Spleen (tissue), 11 donors: ENCODE measurements around the gene SH3RF3. TPM values are rescaled to one million over a fixed set of nuclear protein-coding genes. Genes with fewer than 3 reads are reported as not detected.

Experiments used
- DNase-seq: peaks from one replicate; pipeline ENCODE4 v3.0.0-alpha.2; 2020
- H3K27ac ChIP-seq, 8 donors: fragments of 200-600 bp; sonication (generic) in 7 of 8; 1 replicate in 4 of 8; 2 replicates in 4 of 8; pipeline versions ENCODE4 v1.5.0 to v1.8.0; 2016 to 2021; ENCODE audit warnings: inconsistent platforms in 4 of 8, mild to moderate bottlenecking in 4 of 8, moderate library complexity in 1 of 8
- H3K27me3 ChIP-seq, 7 donors: fragments of 200-600 bp; sonication (generic) in 6 of 7; replicated peaks in 1 of 7; 1 replicate in 4 of 7; 2 replicates in 3 of 7; pipeline versions ENCODE4 v1.5.0 to v1.8.0; 2016 to 2021; ENCODE audit warnings: inconsistent platforms in 3 of 7, mild to moderate bottlenecking in 1 of 7
- H3K36me3 ChIP-seq, 6 donors: fragments of 200-600 bp; sonication (generic) in 5 of 6; 1 replicate in 4 of 6; 2 replicates in 2 of 6; pipeline versions ENCODE4 v1.5.0 to v1.8.0; 2016 to 2021; ENCODE audit warnings: inconsistent platforms in 2 of 6
- H3K4me1 ChIP-seq, 6 donors: fragments of 200-600 bp; sonication (generic) in 5 of 6; 1 replicate in 3 of 6; 2 replicates in 3 of 6; pipeline versions ENCODE4 v1.5.0 to v1.8.0; 2016 to 2021; ENCODE audit warnings: inconsistent platforms in 3 of 6
- H3K4me3 ChIP-seq, 8 donors: fragments of 200-600 bp; sonication (generic) in 7 of 8; 1 replicate in 4 of 8; 2 replicates in 4 of 8; pipeline versions ENCODE4 v1.5.0 to v1.8.0; 2016 to 2021; ENCODE audit warnings: inconsistent platforms in 4 of 8, mild to moderate bottlenecking in 4 of 8, moderate library complexity in 2 of 8
- H3K9me3 ChIP-seq, 8 donors: fragments of 200-600 bp; sonication (generic) in 7 of 8; 1 replicate in 4 of 8; 2 replicates in 4 of 8; pipeline versions ENCODE4 v1.5.0 to v1.8.0; 2016 to 2021; ENCODE audit warnings: inconsistent platforms in 4 of 8
- POLR2A ChIP-seq, 3 donors: fragments of 450-650 bp; IDR thresholded peaks; one replicate each; pipeline ENCODE4 v1.5.1; 2017; ENCODE audit warnings: antibody characterized with exemption in 3 of 3, mild to moderate bottlenecking in 1 of 3
- POLR2AphosphoS5 ChIP-seq, 3 donors: sonication (generic); formaldehyde crosslinking; IDR thresholded peaks; one replicate each; pipeline ENCODE4 v1.5.1; 2017; ENCODE audit warnings: antibody characterized with exemption in 3 of 3
- WGBS, 5 donors: extraction: QIAGEN DNeasy Blood & Tissue Kit in 3 of 5; methylation state at CpG; one replicate each; pipeline versions ENCODE4 v1.1.5 to v1.1.7; 2013 to 2018; 5-methylcytosine and 5-hydroxymethylcytosine counted together
- intact Hi-C: fragments of 100-400 bp; cut with DNase I; formaldehyde crosslinking; loops from one replicate; pipeline ENCODE4 v1.15.0; 2023; ENCODE audit warnings: low total_unique reads
- polyA plus RNA-seq, 3 donors: library from polyadenylated mRNA; stranded (reverse); fragments of 200-250 nt; gene quantifications; one replicate each; pipeline ENCODE4 v1.2.1, GENCODE V29; 2013
- total RNA-seq, 7 donors: library from RNA; depleted of rRNA in 3 of 7; stranded (reverse); fragments of >200 nt in 3 of 7; fragmentation: NEBNext Ultra II Directional in 4 of 7; extraction: Animal tissue kit (Norgen Biotek cat#: 25700) in 4 of 7; gene quantifications; one replicate each; pipeline versions ENCODE4 v1.1.0 to v1.2.1, GENCODE V29; 2016 to 2021
- TF ChIP-seq, protein P1 (sequence below), 11 experiments: fragments of 200-600 bp in 7 of 11; fragments of 450-650 bp in 4 of 11; sonication (generic) in 4 of 11; IDR thresholded peaks in 8 of 11; conservative IDR thresholded peaks in 3 of 11; 1 replicate in 7 of 11; 2 replicates in 4 of 11; pipeline versions ENCODE4 v1.4.0 to v1.8.0; 2016 to 2021; ENCODE audit warnings: antibody characterized with exemption in 11 of 11, inconsistent platforms in 4 of 11, mild to moderate bottlenecking in 1 of 11
- donor health status: healthy with polysubstance abuse.
- donor health status: DM: no; HTN: no; CAD: no; lungs with moderate emphysema.
- donor health status: DM: no; HTN: no; CAD: no.
- donor health status: Bipolar disorder and iron deficiency.
- donor health status: healthy.
- donor health status: DM: no; HTN: no; CAD: no.
- donor health status: DM: yes; HTN: yes; CAD: no.

SH3RF3 gene
- total and polyA plus RNA-seq, 10 donors = 1.3 to 7.6 (median 4.7) TPM

DNA sequence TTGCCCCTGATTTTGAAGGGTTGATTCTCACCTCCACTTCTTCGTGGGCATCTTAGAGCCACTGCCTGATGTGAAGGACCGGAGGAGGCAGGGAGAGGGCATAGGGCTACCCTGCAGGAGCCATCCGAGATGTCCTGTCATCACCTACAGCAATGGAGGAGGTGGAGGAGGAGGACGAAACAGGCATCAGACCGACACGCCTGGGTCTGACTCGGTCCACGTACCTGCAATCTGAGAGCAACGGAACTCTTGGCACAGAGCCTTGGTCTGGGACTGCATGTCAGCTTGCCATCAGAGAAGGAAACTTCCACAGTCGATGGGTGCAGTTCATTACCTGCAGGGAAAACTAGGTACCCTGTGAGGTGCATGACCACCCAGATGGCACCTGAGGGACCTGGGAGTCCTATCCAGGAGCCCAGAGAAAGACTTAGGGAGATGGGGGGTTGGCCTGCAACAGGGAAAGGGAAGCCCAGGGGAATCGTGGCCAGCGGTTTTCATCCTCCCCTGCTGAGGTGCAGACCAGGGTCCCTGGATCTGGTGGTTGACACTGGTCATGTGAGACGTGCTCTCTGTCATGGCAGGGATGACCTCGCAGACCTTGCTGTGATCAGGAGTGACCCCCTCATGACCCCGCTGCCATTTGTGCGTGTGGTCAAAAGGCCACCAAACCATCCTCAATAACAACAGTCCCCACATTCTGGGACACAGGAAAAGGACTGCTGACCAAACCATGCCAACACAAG, 293.9 kb downstream of the SH3RF3 start:
- H3K27ac ChIP-seq = no peak overlapping the region
- peaks cover 0 to 4% (median 0%) of the 10 kb centered on the region in 7 donors for H3K27me3 ChIP-seq
- H3K4me1 ChIP-seq = peaks cover 0 to 5% (median 0%) of the 10 kb centered on the region in 6 donors
- intact Hi-C loops = no loop called here
- 86 to 97% (median 92%) methylated on average over 13 to 16 of the region's 16 CpGs for WGBS, 5 donors
- H3K9me3 ChIP-seq = no peaks in the 10 kb centered on the region
- no peaks in the 10 kb centered on the region for H3K36me3 ChIP-seq
- TF ChIP-seq, protein P1, sequence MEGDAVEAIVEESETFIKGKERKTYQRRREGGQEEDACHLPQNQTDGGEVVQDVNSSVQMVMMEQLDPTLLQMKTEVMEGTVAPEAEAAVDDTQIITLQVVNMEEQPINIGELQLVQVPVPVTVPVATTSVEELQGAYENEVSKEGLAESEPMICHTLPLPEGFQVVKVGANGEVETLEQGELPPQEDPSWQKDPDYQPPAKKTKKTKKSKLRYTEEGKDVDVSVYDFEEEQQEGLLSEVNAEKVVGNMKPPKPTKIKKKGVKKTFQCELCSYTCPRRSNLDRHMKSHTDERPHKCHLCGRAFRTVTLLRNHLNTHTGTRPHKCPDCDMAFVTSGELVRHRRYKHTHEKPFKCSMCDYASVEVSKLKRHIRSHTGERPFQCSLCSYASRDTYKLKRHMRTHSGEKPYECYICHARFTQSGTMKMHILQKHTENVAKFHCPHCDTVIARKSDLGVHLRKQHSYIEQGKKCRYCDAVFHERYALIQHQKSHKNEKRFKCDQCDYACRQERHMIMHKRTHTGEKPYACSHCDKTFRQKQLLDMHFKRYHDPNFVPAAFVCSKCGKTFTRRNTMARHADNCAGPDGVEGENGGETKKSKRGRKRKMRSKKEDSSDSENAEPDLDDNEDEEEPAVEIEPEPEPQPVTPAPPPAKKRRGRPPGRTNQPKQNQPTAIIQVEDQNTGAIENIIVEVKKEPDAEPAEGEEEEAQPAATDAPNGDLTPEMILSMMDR (IDR thresholded peaks at IDR 0.05 in 8 of 11, conservative IDR thresholded peaks at IDR 0.05 in 3 of 11) = no peak
- TF ChIP-seq POLR2A (IDR thresholded peaks at IDR 0.05) (no peak), POLR2AphosphoS5 (IDR thresholded peaks at IDR 0.05) (no peak)
- peak; percentile 47 for DNase-seq
- no peak overlapping the region for H3K4me3 ChIP-seq

DNA sequence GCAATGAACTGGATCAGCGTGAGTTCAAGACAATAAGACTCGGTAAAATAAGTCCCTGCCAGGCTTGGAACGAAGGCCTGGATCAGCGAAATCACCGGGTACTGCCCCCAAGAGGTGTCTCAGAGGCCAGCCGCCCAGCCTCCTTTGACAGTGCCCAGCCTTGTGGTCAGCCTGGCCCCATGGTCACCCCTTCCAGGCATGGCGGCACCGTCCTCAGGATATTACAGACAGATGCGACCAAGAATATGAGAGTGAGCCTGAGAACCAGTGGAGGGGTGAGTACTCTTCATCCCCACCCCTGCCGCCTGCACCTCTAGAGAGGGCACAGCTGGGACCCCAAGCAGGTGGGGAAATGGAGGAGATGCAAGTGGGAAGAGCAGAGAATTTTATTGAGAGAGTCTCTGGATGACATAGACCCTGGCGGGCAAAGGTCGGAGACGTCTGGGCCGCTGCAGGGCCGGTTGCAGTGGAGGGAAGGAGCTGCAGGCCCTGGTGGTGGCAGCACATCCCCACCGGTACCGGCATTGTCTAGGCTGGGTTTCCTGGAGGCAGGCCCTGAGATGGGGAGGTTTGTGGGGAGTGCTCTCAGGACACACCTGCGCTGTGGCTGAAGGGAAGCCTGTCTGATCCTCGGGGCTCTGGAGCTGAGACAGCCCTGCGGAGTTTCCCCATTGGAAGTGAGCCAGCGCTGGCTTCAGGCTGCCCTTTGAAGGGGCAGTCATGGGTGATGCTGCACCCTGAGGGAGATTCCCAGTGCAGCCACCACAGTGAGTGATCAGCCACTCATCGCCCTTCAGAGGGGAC, 294.8 kb downstream of the SH3RF3 start:
- peaks cover 0 to 5% (median 0%) of the 10 kb centered on the region in 7 donors for H3K27me3 ChIP-seq
- 81 to 94% (median 90%) methylated on average over 20 to 22 of the region's 22 CpGs for WGBS, 5 donors
- no peak overlapping the region for H3K27ac ChIP-seq
- no peaks in the 10 kb centered on the region for H3K36me3 ChIP-seq
- no peak overlapping the region for H3K4me3 ChIP-seq
- peaks cover 0 to 5% (median 0%) of the 10 kb centered on the region in 6 donors for H3K4me1 ChIP-seq
- DNase-seq = peak; percentile 63
- intact Hi-C loops = no loop called here
- TF ChIP-seq POLR2A (IDR thresholded peaks at IDR 0.05) (no peak), POLR2AphosphoS5 (IDR thresholded peaks at IDR 0.05) (no peak)
- TF ChIP-seq, protein P1 (IDR thresholded peaks at IDR 0.05 in 8 of 11, conservative IDR thresholded peaks at IDR 0.05 in 3 of 11) = no peak
- no peaks in the 10 kb centered on the region for H3K9me3 ChIP-seq

GRCh38 chr2:109425411-109425810, 296.4 kb downstream of the SH3RF3 start:
- Histone ChIP-seq H3K9me3 (no peaks in the 10 kb centered on the region), H3K4me1 (no peaks in the 10 kb centered on the region), H3K27ac (no peak overlapping the region), H3K36me3 (no peaks in the 10 kb centered on the region), H3K27me3 (peaks cover 0 to 5% (median 0%) of the 10 kb centered on the region in 7 donors), H3K4me3 (no peak overlapping the region)
- intact Hi-C loops = no loop called here
- no peak for DNase-seq
- WGBS, 5 donors = 86 to 96% (median 90%) methylated on average over 3 of the region's 3 CpGs
- no peak for TF ChIP-seq POLR2AphosphoS5 (IDR thresholded peaks at IDR 0.05)
- TF ChIP-seq, protein P1 (IDR thresholded peaks at IDR 0.05 in 8 of 11, conservative IDR thresholded peaks at IDR 0.05 in 3 of 11) = no peak
- TF ChIP-seq POLR2A (IDR thresholded peaks at IDR 0.05) = no peak

DNA sequence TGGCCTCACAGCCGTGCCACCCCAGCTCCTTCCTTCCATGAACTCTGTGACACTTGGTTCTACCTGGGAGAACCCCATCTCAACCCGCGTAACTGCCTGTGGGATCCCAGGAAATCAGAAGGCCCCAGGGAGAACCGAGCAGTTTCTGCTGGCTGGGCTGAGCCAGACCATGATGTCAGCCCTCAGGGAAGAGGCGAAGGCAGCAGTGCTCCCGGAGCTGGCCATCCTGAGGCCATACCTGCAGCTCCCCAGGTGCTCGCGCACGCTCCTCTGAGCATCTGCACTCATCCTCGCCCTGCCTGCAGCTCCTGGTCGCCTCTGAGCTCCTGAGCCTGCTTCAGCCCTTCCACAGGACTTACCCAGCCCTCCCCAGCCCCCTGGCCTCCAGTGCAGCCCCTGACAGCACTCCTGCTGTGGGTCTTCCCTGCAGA, 298.7 kb downstream of the SH3RF3 start:
- 86 to 95% (median 91%) methylated on average over 11 of the region's 11 CpGs for WGBS, 5 donors
- peak; percentile 55 for DNase-seq
- intact Hi-C loops = no loop called here

More for the DNA sequence above, 298.7 kb downstream of the SH3RF3 start:
- peaks cover 0 to 5% (median 0%) of the 10 kb centered on the region in 7 donors for H3K27me3 ChIP-seq
- H3K4me1 ChIP-seq = no peaks in the 10 kb centered on the region
- no peak overlapping the region for H3K27ac ChIP-seq
- H3K36me3 ChIP-seq = no peaks in the 10 kb centered on the region
- no peaks in the 10 kb centered on the region for H3K9me3 ChIP-seq
- no peak overlapping the region for H3K4me3 ChIP-seq
- TF ChIP-seq POLR2A (IDR thresholded peaks at IDR 0.05) (no peak), POLR2AphosphoS5 (IDR thresholded peaks at IDR 0.05) (no peak)
- TF ChIP-seq, protein P1 (IDR thresholded peaks at IDR 0.05 in 8 of 11, conservative IDR thresholded peaks at IDR 0.05 in 3 of 11) = no peak
